PC-9 (cell line): ENCODE results near the gene PTPRT. TPM values are rescaled to one million over a fixed set of nuclear protein-coding genes. Genes with fewer than 3 reads are reported as not detected.
"Not testable (repeated sequence)": the region's sequence is repeated elsewhere in the genome, so short reads cannot be mapped to it uniquely, and the experiment has no call there.

Source experiments
- BruUV-seq: library from RNA; stranded (reverse); fragments of 400-500 nt; replicated peaks from 2 replicates; lab custom pipeline; 2021; lab: Mats Ljungman, UMichigan
- CTCF ChIA-PET: fragments of 300-600 bp; sonication (Branson Sonifier 250); formaldehyde crosslinking; loops from one replicate; lab custom pipeline; 2022; ENCODE audit warnings: antibody characterized with exemption; lab: Charles Lee
- POLR2A ChIA-PET: fragments of 300-600 bp; sonication (Branson Sonifier 250); formaldehyde crosslinking; loops from one replicate; lab custom pipeline; 2022; ENCODE audit warnings: antibody characterized with exemption; ENCODE audit not compliant: unreplicated experiment; lab: Charles Lee
- DNase-seq, 2 experiments: peaks; one replicate each; pipeline versions ENCODE4 v3.0.0 to v3.0.0-alpha.2; 2015 to 2022; ENCODE audit warnings: mixed read lengths in 1 of 2
- H2AFZ ChIP-seq: fragments of 200-600 bp; sonication (generic); 2 replicates; pipeline ENCODE4 v1.8.1; 2017; ENCODE audit warnings: antibody characterized with exemption
- H3F3A ChIP-seq: fragments of 200-600 bp; sonication (generic); 2 replicates; pipeline ENCODE4 v1.8.1; 2017; ENCODE audit warnings: antibody characterized with exemption, mild to moderate bottlenecking, low read depth; ENCODE audit not compliant: insufficient read depth
- H3K27ac ChIP-seq: fragments of 200-600 bp; sonication (generic); 2 replicates; pipeline ENCODE4 v1.6.1; 2016; ENCODE audit warnings: mixed run types
- H3K27me3 ChIP-seq: fragments of 200-600 bp; sonication (generic); 2 replicates; pipeline ENCODE4 v1.6.1; 2016; ENCODE audit warnings: low read depth, mixed run types; ENCODE audit not compliant: insufficient read depth
- H3K36me3 ChIP-seq: fragments of 200-600 bp; sonication (generic); 2 replicates; pipeline ENCODE4 v1.6.1; 2016; ENCODE audit warnings: low read depth, mixed run types
- H3K4me1 ChIP-seq: fragments of 200-600 bp; sonication (generic); replicated peaks from 2 replicates; pipeline ENCODE4 v1.6.1; 2016; ENCODE audit warnings: mixed run types; ENCODE audit not compliant: insufficient read depth
- H3K4me2 ChIP-seq: fragments of 200-600 bp; sonication (generic); 2 replicates; pipeline ENCODE4 v1.6.1; 2017; ENCODE audit warnings: mixed run types
- H3K4me3 ChIP-seq: fragments of 200-600 bp; sonication (generic); 2 replicates; pipeline ENCODE4 v1.6.1; 2016; ENCODE audit warnings: mixed run types
- H3K79me2 ChIP-seq: fragments of 200-600 bp; sonication (generic); 2 replicates; pipeline ENCODE4 v1.6.1; 2017; ENCODE audit warnings: low read depth, mixed run types
- H3K9me2 ChIP-seq: fragments of 200-600 bp; sonication (generic); 2 replicates; pipeline ENCODE4 v1.8.1; 2017; ENCODE audit warnings: mild to moderate bottlenecking; ENCODE audit not compliant: insufficient read depth
- H3K9me3 ChIP-seq: fragments of 200-600 bp; sonication (generic); 2 replicates; pipeline ENCODE4 v1.8.1; 2016; ENCODE audit warnings: low read depth; ENCODE audit not compliant: insufficient read depth
- H4K20me1 ChIP-seq: fragments of 200-600 bp; sonication (generic); 2 replicates; pipeline ENCODE4 v1.8.1; 2017; ENCODE audit not compliant: insufficient read depth
- CTCF ChIP-seq: fragments of 200-600 bp; sonication (generic); conservative IDR thresholded peaks from 2 replicates; pipeline ENCODE4 v1.6.1; 2017; ENCODE audit warnings: mixed run types, antibody characterized with exemption, mild to moderate bottlenecking, moderate library complexity
- EZH2 ChIP-seq: fragments of 200-600 bp; sonication (generic); IDR thresholded peaks from 2 replicates; pipeline ENCODE4 v1.8.0; 2017; ENCODE audit warnings: antibody characterized with exemption, low read depth
- intact Hi-C: fragments of 100-400 bp; cut with micrococcal nuclease; formaldehyde crosslinking; loops from one replicate; pipeline ENCODE4 v1.10.0; 2022; ENCODE audit not compliant: unreplicated experiment
- total RNA-seq: library from RNA; stranded (reverse); gene quantifications from 2 replicates; pipeline ENCODE4 v1.2.3, GENCODE V29; 2021

Gene PTPRT
- total RNA-seq, 1 experiment from 2014 or later: not detected

GRCh38 chr20:43165611-43166010 is 24.1 kb downstream of the PTPRT start:
- Histone ChIP-seq H3K9me3 (no peaks in the 10 kb centered on the region), H3K4me3 (no peak overlapping the region), H3K9me2 (no peaks in the 10 kb centered on the region), H3K36me3 (no peaks in the 10 kb centered on the region), H3K27ac (no peak overlapping the region), H3K4me1 (no peaks in the 10 kb centered on the region), H3K27me3 (peaks cover 42% of the 10 kb centered on the region), H3F3A (no peaks in the 10 kb centered on the region), H2AFZ (no peak overlapping the region), H3K4me2 (no peak overlapping the region), H3K79me2 (no peaks in the 10 kb centered on the region), H4K20me1 (no peaks in the 10 kb centered on the region)
- ChIA-PET CTCF (no interaction called here), POLR2A (no interaction called here)
- intact Hi-C loops: no loop called here
- TF ChIP-seq EZH2 (no peak), CTCF (no peak)
- DNase-seq: no peak
- no TSS peak for BruUV-seq

GRCh38 chr20:43164736-43165135 is 25.0 kb downstream of the PTPRT start:
- H2AFZ ChIP-seq, H3K9me3 ChIP-seq, H3K9me2 ChIP-seq, POLR2A ChIA-PET, H3K36me3 ChIP-seq, H3K4me2 ChIP-seq, H3K79me2 ChIP-seq, BruUV-seq, DNase-seq, H3K4me1 ChIP-seq, intact Hi-C loops, H3K27ac ChIP-seq, H3F3A ChIP-seq, H3K4me3 ChIP-seq, H4K20me1 ChIP-seq, CTCF ChIA-PET: not testable (repeated sequence)
- H3K27me3 ChIP-seq: peaks cover 38% of the 10 kb centered on the region

GRCh38 chr20:43161716-43162115 is 28.0 kb downstream of the PTPRT start:
- Histone ChIP-seq H3K27ac (no peak overlapping the region), H3K4me3 (no peak overlapping the region), H3F3A (no peaks in the 10 kb centered on the region), H4K20me1 (no peaks in the 10 kb centered on the region), H2AFZ (no peak overlapping the region), H3K79me2 (no peaks in the 10 kb centered on the region), H3K9me2 (no peaks in the 10 kb centered on the region), H3K36me3 (no peaks in the 10 kb centered on the region), H3K4me1 (no peaks in the 10 kb centered on the region), H3K4me2 (no peak overlapping the region), H3K9me3 (no peaks in the 10 kb centered on the region), H3K27me3 (peaks cover 44% of the 10 kb centered on the region)
- POLR2A ChIA-PET: no interaction called here
- CTCF ChIA-PET: no interaction called here
- no peak for DNase-seq
- BruUV-seq: no TSS peak
- TF ChIP-seq EZH2 (no peak), CTCF (no peak)
- intact Hi-C loops: no loop called here

GRCh38 chr20:43160941-43161340 is 28.8 kb downstream of the PTPRT start:
- DNase-seq: no peak
- intact Hi-C loops: no loop called here
- no peaks in the 10 kb centered on the region for H3K4me1 ChIP-seq
- H3K9me3 ChIP-seq: no peaks in the 10 kb centered on the region
- no TSS peak for BruUV-seq
- ChIA-PET CTCF (interaction anchor here (0.6 kb wide), 1 partner anchor 25 kb away, joined by 6 read pairs; no protein-coding TSS in a partner anchor), POLR2A (no interaction called here)
- H3F3A ChIP-seq: no peaks in the 10 kb centered on the region
- H3K9me2 ChIP-seq: no peaks in the 10 kb centered on the region
- no peak overlapping the region for H3K4me3 ChIP-seq
- H3K79me2 ChIP-seq: no peaks in the 10 kb centered on the region
- H3K27ac ChIP-seq: no peak overlapping the region
- H3K27me3 ChIP-seq: peaks cover 42% of the 10 kb centered on the region
- no peak overlapping the region for H2AFZ ChIP-seq
- H4K20me1 ChIP-seq: no peaks in the 10 kb centered on the region
- H3K36me3 ChIP-seq: no peaks in the 10 kb centered on the region
- TF ChIP-seq CTCF (no peak), EZH2 (no peak)
- no peak overlapping the region for H3K4me2 ChIP-seq
